T-helper 2 cell treated with Interferon-gamma antibody and Interleukin-4, amounts not matched to agents 5 μg/mL and 100 μg/mL, for 36 hours (primary cell): Measurements from ENCODE around the gene NGRN.
"Not testable (repeated sequence)": the region's sequence is repeated elsewhere in the genome, so short reads cannot be mapped to it uniquely, and the experiment has no call there.

Source experiments
- DNase-seq: peaks from one replicate; pipeline ENCODE4 v3.0.0; 2021; ENCODE audit warnings: low spot score
- H3K27ac Mint-ChIP-seq: one replicate; pipeline ENCODE4 v1.8.0; 2021; ENCODE audit warnings: mild to moderate bottlenecking, mixed read lengths
- H3K27me3 Mint-ChIP-seq: one replicate; pipeline ENCODE4 v1.8.0; 2021; ENCODE audit warnings: low read depth, mixed read lengths
- H3K36me3 Mint-ChIP-seq: one replicate; pipeline ENCODE4 v1.8.0; 2021; ENCODE audit warnings: low read depth, mixed read lengths
- H3K4me1 Mint-ChIP-seq: one replicate; pipeline ENCODE4 v1.8.0; 2021; ENCODE audit warnings: low read depth, mixed read lengths
- H3K4me3 Mint-ChIP-seq: one replicate; pipeline ENCODE4 v1.8.0; 2022; ENCODE audit warnings: mild to moderate bottlenecking, moderate library complexity, mixed read lengths
- H3K9me3 Mint-ChIP-seq: one replicate; pipeline ENCODE4 v1.8.0; 2021; ENCODE audit warnings: mixed read lengths

The NGRN gene

DNA sequence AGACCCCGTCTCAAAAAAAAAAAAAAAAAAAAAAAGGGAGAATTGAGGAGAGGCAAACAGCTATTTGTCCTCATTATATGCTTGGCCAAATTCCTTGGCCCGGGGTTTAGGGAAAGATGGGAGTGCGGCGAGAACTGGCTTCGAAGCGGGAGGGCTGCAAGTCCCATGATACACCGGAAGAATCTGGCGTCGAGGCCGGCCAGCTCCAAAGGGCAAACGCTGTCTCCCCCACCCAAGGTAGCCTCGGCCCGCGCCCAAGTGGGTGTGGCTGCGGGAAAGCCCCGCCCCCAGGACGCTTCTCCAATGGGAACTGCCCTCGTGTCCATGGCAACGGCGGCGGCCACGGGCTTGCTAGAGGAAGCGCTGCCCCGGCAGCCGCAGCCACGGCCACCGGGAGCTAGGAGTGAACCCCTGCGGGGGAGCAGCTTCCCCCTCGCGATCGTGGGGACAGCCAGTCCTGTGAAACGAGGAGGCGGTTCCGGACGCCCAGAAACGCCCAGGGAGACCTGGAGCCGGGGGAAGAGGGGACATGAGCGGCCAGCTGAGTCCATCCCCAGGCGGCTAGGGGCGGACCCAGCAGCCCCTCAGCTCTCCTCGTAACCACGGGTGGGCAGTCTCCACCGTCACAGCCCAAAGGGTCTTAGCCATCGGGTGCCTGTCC, 16.1 kb upstream of the NGRN start, which contains the start of gene TTLL13:
Gene TTLL13, plus strand, starts transcription at position 354 of the 661 bp plus-strand sequence. CDS start 1,075 bp downstream, outside the sequence.
- H3K4me1 Mint-ChIP-seq, result peaks cover 13% of the 10 kb centered on the region
- peak within 1 kb of the TSS; percentile 78 for H3K4me3 Mint-ChIP-seq
- no peaks in the 10 kb centered on the region for H3K27me3 Mint-ChIP-seq
- no peaks in the 10 kb centered on the region for H3K9me3 Mint-ChIP-seq
- DNase-seq, result peak; percentile 83
- H3K27ac Mint-ChIP-seq, result peak within 1 kb of the TSS; percentile 42
- no peaks in the 10 kb centered on the region for H3K36me3 Mint-ChIP-seq

DNA sequence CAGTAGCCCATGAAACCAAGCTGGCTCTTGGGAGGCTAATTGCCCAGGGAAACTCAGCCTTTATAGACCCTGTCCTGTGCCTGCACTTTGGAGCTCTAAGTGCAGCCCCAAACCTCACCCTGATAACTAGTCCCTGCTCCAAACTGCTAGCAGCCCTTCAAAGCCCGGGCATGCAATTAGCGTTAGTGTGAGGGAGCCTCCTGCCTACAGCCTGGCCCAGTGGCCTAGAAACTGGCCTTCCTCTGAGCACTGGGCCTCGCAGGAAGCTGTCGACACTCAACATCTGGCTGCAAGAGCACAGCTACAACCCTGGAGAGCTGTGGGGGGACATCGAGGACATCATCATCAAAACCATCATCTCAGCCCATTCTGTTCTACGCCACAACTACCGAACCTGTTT, 7.7 kb upstream of the NGRN start:
- peaks cover 17% of the 10 kb centered on the region for H3K4me1 Mint-ChIP-seq
- H3K9me3 Mint-ChIP-seq, result no peaks in the 10 kb centered on the region
- no peak for DNase-seq
- peaks cover 1% of the 10 kb centered on the region for H3K36me3 Mint-ChIP-seq
- no peaks in the 10 kb centered on the region for H3K27me3 Mint-ChIP-seq
- no peak overlapping the region for H3K27ac Mint-ChIP-seq
- H3K4me3 Mint-ChIP-seq, result no peak overlapping the region

DNA sequence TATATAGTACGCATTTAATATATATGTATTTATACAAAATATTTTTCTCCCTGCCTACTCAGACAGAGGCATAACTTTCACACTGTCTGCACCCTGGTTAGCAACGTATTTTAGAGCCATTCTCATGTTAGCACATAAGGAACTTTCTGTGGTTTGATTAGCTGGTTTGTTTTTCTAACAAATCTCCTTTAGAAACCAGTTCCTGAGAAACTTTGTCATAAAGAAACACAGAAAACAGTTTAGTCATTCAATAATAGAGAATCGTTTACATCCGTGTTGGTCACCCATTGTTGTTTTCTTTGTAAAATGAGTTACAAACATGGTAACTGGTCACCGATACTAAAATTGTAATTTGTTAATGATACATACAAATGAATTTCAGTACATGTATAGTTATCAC, 5.9 kb upstream of the NGRN start:
- no peak for DNase-seq
- Mint-ChIP-seq H3K27me3 (no peaks in the 10 kb centered on the region), H3K9me3 (no peaks in the 10 kb centered on the region), H3K27ac (peak overlapping the region; percentile 79), H3K4me1 (peaks cover 25% of the 10 kb centered on the region), H3K36me3 (peaks cover 1% of the 10 kb centered on the region), H3K4me3 (peak overlapping the region; percentile 38)

DNA sequence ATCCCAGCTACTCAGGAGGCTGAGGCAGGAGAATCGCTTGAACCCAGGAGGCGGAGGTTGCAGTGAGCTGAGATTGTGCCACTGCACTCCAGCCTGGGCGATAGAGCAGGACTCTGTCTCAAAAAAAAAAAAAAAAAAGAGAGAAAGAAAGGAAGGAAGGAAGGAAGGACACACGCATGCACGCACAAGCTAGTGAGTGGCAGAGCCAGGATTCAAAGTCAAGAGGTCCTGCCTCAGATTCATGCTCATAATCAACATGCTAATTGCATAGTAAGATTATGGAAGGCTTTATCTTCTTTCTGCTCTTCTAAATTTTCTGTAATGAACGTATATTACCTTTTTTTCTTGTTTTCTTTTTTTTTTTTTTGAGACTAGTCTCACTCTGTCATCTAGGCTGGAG, 4.7 kb upstream of the NGRN start:
- H3K9me3 Mint-ChIP-seq, H3K27ac Mint-ChIP-seq, H3K27me3 Mint-ChIP-seq, H3K4me3 Mint-ChIP-seq, DNase-seq, H3K36me3 Mint-ChIP-seq: not testable (repeated sequence)
- peaks cover 30% of the 10 kb centered on the region for H3K4me1 Mint-ChIP-seq

DNA sequence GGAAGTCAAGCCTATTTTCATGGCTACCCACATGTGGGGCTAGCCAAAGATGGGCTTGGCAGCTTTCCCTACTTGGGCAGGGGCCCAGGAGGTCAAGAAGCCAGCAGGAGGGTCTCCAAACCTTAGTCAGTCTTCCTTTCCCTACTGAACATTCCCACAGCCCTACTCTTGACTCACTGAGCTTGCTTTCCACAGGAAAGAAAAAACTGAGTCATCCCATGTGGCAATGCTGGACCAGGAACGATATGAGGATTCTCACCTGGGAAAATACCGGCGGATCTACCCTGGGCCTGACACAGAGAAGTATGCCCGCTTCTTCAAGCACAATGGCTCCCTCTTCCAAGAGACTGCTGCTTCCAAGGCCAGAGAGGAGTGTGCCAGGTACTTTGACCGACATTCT, 3.7 kb upstream of the NGRN start:
- DNase-seq, result no peak
- Mint-ChIP-seq H3K4me3 (no peak overlapping the region), H3K36me3 (peaks cover 5% of the 10 kb centered on the region), H3K27me3 (no peaks in the 10 kb centered on the region), H3K9me3 (no peaks in the 10 kb centered on the region), H3K4me1 (peaks cover 28% of the 10 kb centered on the region), H3K27ac (no peak overlapping the region)

DNA sequence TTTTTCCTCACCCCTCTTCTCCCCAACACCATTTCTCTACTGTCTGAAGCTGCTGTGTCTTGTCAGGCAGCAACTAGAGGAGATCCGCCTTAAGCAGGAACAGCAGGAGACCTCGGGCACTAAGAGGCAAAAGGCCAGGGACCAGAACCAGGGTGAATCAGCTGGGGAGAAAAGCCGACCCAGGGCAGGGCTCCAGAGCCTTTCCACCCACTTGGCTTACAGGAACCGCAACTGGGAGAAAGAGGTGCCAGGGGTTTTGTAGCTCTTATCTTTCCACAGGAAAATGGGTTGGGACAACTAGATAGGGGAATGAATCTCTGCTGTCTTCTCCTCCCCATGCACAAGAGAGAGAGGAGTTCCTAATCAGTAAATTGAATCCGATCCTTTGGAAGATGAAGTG, 3.0 kb upstream of the NGRN start:
- no peak overlapping the region for H3K4me3 Mint-ChIP-seq
- H3K36me3 Mint-ChIP-seq, result peaks cover 6% of the 10 kb centered on the region
- no peaks in the 10 kb centered on the region for H3K9me3 Mint-ChIP-seq
- H3K27ac Mint-ChIP-seq, result no peak overlapping the region
- DNase-seq, result no peak
- H3K4me1 Mint-ChIP-seq, result peaks cover 32% of the 10 kb centered on the region
- H3K27me3 Mint-ChIP-seq, result no peaks in the 10 kb centered on the region

DNA sequence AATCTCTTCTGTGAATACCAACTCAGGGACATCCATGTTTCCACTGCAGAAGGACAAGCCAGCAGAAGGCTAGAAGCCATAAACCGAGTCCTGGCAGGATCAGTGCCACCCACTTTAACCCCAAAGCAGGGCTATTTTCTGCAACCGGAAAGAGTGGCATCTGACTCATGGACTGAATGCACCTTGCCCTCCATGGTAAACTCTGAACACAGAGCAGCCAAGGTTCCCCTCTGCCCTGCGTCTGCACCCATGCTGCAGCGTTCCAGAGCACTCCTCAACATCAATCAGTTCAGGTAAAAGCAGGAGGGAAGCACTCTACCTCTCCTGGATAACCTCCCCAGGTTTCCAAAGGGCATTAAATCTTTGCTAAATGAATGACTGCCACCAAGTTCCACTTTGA, 801 bp upstream of the NGRN start:
- H3K36me3 Mint-ChIP-seq, result peaks cover 17% of the 10 kb centered on the region
- H3K27me3 Mint-ChIP-seq, result no peaks in the 10 kb centered on the region
- DNase-seq, result peak; percentile 37
- H3K4me1 Mint-ChIP-seq, result peaks cover 32% of the 10 kb centered on the region
- no peaks in the 10 kb centered on the region for H3K9me3 Mint-ChIP-seq
- H3K4me3 Mint-ChIP-seq, result peak overlapping the region; percentile 99
- peak overlapping the region; percentile 99 for H3K27ac Mint-ChIP-seq

DNA sequence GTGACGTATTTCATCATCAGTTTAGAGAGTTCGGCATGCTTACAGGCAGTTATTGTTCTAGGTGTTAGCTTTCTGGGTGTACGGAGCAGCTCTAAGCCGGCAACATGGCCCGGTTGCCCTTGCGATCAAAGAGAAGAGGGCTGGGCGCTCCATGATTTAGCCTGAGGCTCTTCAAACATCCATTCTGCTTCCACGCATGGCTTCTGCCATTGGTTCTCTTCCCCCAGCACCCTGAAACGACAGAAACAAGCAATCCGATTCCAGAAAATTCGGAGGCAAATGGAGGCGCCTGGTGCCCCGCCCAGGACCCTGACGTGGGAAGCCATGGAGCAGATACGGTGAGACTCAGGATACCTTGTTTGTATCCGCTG, 574 bp downstream of the NGRN start:
- Mint-ChIP-seq H3K4me3 (peak overlapping the region; percentile 99), H3K27me3 (no peaks in the 10 kb centered on the region), H3K4me1 (peaks cover 37% of the 10 kb centered on the region), H3K36me3 (peaks cover 27% of the 10 kb centered on the region), H3K9me3 (no peaks in the 10 kb centered on the region), H3K27ac (peak overlapping the region; percentile 99)
- peak; percentile 40 for DNase-seq

DNA sequence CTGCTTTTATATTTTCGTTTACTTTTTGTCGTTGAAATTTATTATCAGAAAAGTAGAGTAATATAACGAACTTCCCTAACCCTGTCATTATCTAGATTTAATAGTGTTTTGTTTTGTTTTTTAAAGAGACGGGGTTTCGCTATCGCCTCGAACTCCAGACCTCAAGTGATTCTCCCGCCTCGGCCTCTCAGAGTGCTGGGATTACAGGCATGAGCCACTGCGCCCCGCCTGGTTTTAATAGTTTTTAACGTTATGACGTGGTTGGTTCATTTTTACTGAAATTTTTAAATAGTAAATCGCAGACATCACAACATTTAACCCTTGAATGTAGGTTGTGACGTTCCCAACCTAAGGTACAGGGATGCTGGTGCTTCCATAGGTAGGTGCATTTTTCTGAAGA, 1.0 kb downstream of the NGRN start:
- H3K4me3 Mint-ChIP-seq, result peak overlapping the region; percentile 99
- peaks cover 41% of the 10 kb centered on the region for H3K4me1 Mint-ChIP-seq
- no peaks in the 10 kb centered on the region for H3K27me3 Mint-ChIP-seq
- H3K36me3 Mint-ChIP-seq, result peaks cover 31% of the 10 kb centered on the region
- H3K27ac Mint-ChIP-seq, result peak overlapping the region; percentile 99
- no peak for DNase-seq
- H3K9me3 Mint-ChIP-seq, result no peaks in the 10 kb centered on the region

DNA sequence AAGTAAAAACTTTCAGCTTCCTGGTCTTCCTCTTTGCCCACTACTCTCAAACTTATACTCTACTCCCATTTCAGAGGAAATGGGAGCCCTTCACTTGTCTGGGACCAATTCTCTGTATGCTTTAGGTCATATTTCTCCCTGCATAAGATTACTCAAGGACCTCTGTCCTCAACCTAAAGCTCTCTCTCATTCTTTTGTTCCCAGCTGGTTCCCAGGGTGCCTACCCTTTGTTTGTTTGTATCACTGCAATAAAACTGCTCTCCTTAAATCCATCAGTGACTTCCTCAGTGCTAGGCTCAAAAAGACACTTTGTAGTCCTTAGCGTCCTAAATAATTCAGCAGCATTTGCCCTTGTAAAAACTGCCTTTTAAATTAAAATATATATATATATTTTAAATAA, 2.9 kb downstream of the NGRN start:
- Mint-ChIP-seq H3K9me3 (no peaks in the 10 kb centered on the region), H3K4me1 (peaks cover 44% of the 10 kb centered on the region), H3K4me3 (peak overlapping the region; percentile 64), H3K36me3 (peaks cover 39% of the 10 kb centered on the region), H3K27ac (peak overlapping the region; percentile 27), H3K27me3 (no peaks in the 10 kb centered on the region)
- DNase-seq, result no peak

DNA sequence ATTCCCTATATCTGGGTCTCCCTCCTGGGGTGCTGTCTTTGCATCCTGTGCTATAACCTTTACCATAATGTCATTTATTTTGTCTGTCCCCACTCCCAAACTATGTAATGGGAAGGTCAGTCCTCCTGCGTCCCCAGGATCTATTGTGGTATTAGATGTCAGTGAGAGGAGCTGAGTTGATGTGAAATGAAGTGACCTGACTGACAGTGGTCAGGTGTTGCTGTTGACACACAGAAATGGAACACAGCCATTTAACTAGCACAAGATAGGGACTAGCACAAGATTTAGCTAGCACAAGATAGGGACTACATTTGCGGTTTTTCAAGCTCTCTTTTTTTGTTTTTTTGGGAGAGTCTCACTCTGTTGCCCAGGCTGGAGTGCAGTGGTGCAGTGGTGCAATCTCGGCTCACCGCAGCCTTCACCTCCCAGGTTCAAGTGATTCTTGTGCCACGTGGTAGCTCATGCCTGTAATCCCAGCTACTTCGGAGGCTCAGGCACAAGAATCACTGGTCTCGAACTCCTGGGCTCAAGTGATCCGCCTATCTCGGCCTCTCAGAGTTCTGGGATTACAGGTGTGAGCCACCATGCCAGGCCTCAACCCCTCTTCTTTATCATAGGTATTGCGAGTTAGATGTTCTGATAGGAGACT, 5.2 kb downstream of the NGRN start:
- Mint-ChIP-seq H3K4me3 (no peak overlapping the region), H3K27me3 (no peaks in the 10 kb centered on the region), H3K4me1 (peaks cover 30% of the 10 kb centered on the region), H3K9me3 (no peaks in the 10 kb centered on the region), H3K27ac (no peak overlapping the region), H3K36me3 (peaks cover 44% of the 10 kb centered on the region)
- no peak for DNase-seq

DNA sequence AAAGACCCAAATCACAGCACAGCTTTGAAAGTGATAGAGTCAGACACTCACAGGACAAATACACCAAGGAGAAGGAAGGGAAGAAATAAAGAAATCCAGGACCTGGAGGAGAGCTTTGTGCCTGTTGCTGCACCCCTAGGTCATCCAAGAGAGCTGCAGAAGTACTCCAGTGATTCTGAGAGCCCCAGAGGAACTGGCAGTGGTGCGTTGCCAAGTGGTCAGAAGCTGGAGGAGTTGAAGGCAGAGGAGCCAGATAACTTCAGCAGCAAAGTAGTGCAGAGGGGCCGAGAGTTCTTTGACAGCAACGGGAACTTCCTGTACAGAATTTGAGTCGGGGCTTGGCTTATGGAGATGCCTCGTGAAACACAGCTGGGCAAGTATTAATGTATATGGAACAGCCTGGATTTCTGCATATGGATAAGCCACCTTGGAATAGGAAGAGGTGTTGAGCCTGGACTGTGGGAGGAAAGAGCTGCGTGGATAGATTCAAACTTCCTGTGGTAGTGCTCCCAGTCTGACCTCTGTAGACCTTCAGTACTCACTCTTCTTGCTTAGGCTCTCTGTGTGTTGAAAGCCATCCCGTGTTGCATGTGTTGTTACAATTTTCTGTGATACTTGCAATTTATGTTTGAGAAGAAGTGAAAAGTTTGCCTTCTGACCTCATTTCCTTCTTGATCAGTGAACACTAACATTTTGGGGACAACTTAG, 6.1 kb downstream of the NGRN start:
- Mint-ChIP-seq H3K27ac (peak overlapping the region; percentile 65), H3K4me3 (no peak overlapping the region), H3K4me1 (peaks cover 29% of the 10 kb centered on the region), H3K9me3 (no peaks in the 10 kb centered on the region), H3K36me3 (peaks cover 43% of the 10 kb centered on the region), H3K27me3 (no peaks in the 10 kb centered on the region)
- no peak for DNase-seq

DNA sequence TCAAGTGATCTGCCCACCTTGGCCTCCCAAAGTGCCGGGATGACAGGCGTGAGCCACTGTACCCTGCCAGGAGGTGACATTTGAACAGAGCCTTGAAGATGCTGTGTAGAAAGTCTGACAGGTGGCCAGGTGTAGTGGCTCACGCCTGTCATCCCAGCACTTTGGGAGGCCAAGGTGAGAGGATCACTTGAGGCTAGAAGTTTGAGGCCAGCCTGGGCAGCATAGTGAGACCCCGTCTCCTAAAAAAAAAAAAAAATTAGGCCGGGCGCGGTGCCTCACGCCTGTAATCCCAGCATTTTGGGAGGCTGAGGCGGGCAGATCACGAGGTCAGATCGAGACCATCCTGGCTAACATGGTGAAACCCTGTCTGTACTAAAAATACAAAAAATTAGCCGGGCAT, 13.0 kb downstream of the NGRN start:
- H3K9me3 Mint-ChIP-seq, H3K4me3 Mint-ChIP-seq, H3K4me1 Mint-ChIP-seq, H3K27ac Mint-ChIP-seq, DNase-seq, H3K36me3 Mint-ChIP-seq, H3K27me3 Mint-ChIP-seq: not testable (repeated sequence)

DNA sequence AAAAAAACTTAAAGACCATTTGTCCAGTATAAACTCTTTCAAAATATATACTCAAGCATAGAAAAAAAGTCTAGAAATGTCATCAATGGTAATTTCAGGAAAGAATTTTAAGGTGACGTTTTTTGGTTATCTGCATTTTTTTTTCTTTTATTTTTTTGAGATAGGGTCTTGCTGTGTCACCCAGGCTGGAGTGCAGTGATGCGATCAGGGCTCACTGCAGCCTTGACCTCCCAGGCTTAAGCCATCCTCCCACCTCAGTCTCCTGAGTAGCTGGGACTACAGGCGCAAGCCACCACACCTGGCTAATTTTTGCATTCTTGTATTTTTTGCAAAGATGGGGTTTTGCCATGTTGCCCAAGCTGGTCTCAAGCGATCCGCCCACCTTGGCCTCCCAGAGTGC, 15.3 kb downstream of the NGRN start:
- not testable (repeated sequence) for H3K4me1 Mint-ChIP-seq, DNase-seq, H3K27me3 Mint-ChIP-seq, H3K27ac Mint-ChIP-seq, H3K4me3 Mint-ChIP-seq, H3K9me3 Mint-ChIP-seq, H3K36me3 Mint-ChIP-seq
